ENCODE results near the gene WWP2.

Gene WWP2

GRCh38 chr16:69924777-69925191 lies 162.7 kb downstream of the WWP2 start:
- no peaks in the 10 kb centered on the region for H4K20me1 ChIP-seq (ENCODE audit: insufficient read depth, low read length)
- no peaks in the 10 kb centered on the region for H3K36me3 ChIP-seq (replicated peaks; ENCODE audit: insufficient read depth, low read length)
- TF ChIP-seq CTCF (IDR thresholded peaks at IDR 0.05; ENCODE audit: low read length) (no peak), EZH2phosphoT487 (IDR thresholded peaks at IDR 0.05; ENCODE audit: low read length) (no peak), EZH2 (optimal IDR thresholded peaks at IDR 0.05; ENCODE audit: low read depth, low read length) (no peak)
- no peaks in the 10 kb centered on the region for H3F3A ChIP-seq (ENCODE audit: insufficient read depth, low read length)
- no peaks in the 10 kb centered on the region for H3K9me3 ChIP-seq (replicated peaks; ENCODE audit: insufficient read depth, low read length)
- no peak overlapping the region for H3K9ac ChIP-seq (ENCODE audit: low read length)
- H2AFZ ChIP-seq (ENCODE audit: low read length) = no peak overlapping the region
- no peaks in the 10 kb centered on the region for H3K27me3 ChIP-seq (replicated peaks; ENCODE audit: insufficient read depth, low read length)
- H3K79me2 ChIP-seq (ENCODE audit: low read length) = no peaks in the 10 kb centered on the region
- no peak overlapping the region for H3K4me2 ChIP-seq (ENCODE audit: low read depth, low read length)
- no peak overlapping the region for H3K27ac ChIP-seq (ENCODE audit: low read length)
- no peak overlapping the region for H3K4me3 ChIP-seq (ENCODE audit: low read length)
- no peaks in the 10 kb centered on the region for H3K4me1 ChIP-seq (ENCODE audit: low read length)
- no peak for DNase-seq
- H3K9me2 ChIP-seq (replicated peaks; ENCODE audit: insufficient read depth, low read length) = no peaks in the 10 kb centered on the region

- no peaks in the 10 kb centered on the region for H3K27me3 ChIP-seq (replicated peaks; ENCODE audit: insufficient read depth, low read length)
These were observed 163.2 kb downstream of the WWP2 start for GRCh38 chr16:69925311-69925710.

GRCh38 chr16:69926241-69926640 lies 164.1 kb downstream of the WWP2 start:
- DNase-seq = no peak
- TF ChIP-seq EZH2phosphoT487 (IDR thresholded peaks at IDR 0.05; ENCODE audit: low read length) = no peak
- TF ChIP-seq CTCF (IDR thresholded peaks at IDR 0.05; ENCODE audit: low read length) = no peak
- TF ChIP-seq EZH2 (optimal IDR thresholded peaks at IDR 0.05; ENCODE audit: low read depth, low read length) = no peak
- H3K4me2 ChIP-seq (ENCODE audit: low read depth, low read length) = no peak overlapping the region

More at GRCh38 chr16:69925311-69925710, 163.2 kb downstream of the WWP2 start:
- H3K9me3 ChIP-seq (replicated peaks; ENCODE audit: insufficient read depth, low read length) = no peaks in the 10 kb centered on the region
- no peaks in the 10 kb centered on the region for H3K4me1 ChIP-seq (ENCODE audit: low read length)
- H3K27ac ChIP-seq (ENCODE audit: low read length) = no peak overlapping the region
- H3K9me2 ChIP-seq (replicated peaks; ENCODE audit: insufficient read depth, low read length) = no peaks in the 10 kb centered on the region
- H2AFZ ChIP-seq (ENCODE audit: low read length) = no peak overlapping the region
- no peak overlapping the region for H3K9ac ChIP-seq (ENCODE audit: low read length)
- no peak overlapping the region for H3K4me2 ChIP-seq (ENCODE audit: low read depth, low read length)
- no peak overlapping the region for H3K4me3 ChIP-seq (ENCODE audit: low read length)
- no peaks in the 10 kb centered on the region for H3K79me2 ChIP-seq (ENCODE audit: low read length)
- TF ChIP-seq CTCF (IDR thresholded peaks at IDR 0.05; ENCODE audit: low read length) (no peak), EZH2 (optimal IDR thresholded peaks at IDR 0.05; ENCODE audit: low read depth, low read length) (no peak), EZH2phosphoT487 (IDR thresholded peaks at IDR 0.05; ENCODE audit: low read length) (no peak)
- H4K20me1 ChIP-seq (ENCODE audit: insufficient read depth, low read length) = no peaks in the 10 kb centered on the region
- no peaks in the 10 kb centered on the region for H3K36me3 ChIP-seq (replicated peaks; ENCODE audit: insufficient read depth, low read length)
- DNase-seq = no peak
- no peaks in the 10 kb centered on the region for H3F3A ChIP-seq (ENCODE audit: insufficient read depth, low read length)

More at GRCh38 chr16:69926241-69926640, 164.1 kb downstream of the WWP2 start:
- no peaks in the 10 kb centered on the region for H4K20me1 ChIP-seq (ENCODE audit: insufficient read depth, low read length)
- no peaks in the 10 kb centered on the region for H3K36me3 ChIP-seq (replicated peaks; ENCODE audit: insufficient read depth, low read length)
- no peaks in the 10 kb centered on the region for H3K79me2 ChIP-seq (ENCODE audit: low read length)
- H3K27ac ChIP-seq (ENCODE audit: low read length) = no peak overlapping the region
- H3F3A ChIP-seq (ENCODE audit: insufficient read depth, low read length) = no peaks in the 10 kb centered on the region
- H2AFZ ChIP-seq (ENCODE audit: low read length) = no peak overlapping the region
- H3K9me2 ChIP-seq (replicated peaks; ENCODE audit: insufficient read depth, low read length) = no peaks in the 10 kb centered on the region
- no peak overlapping the region for H3K9ac ChIP-seq (ENCODE audit: low read length)
- no peak overlapping the region for H3K4me3 ChIP-seq (ENCODE audit: low read length)
- H3K4me1 ChIP-seq (ENCODE audit: low read length) = no peaks in the 10 kb centered on the region
- H3K27me3 ChIP-seq (replicated peaks; ENCODE audit: insufficient read depth, low read length) = no peaks in the 10 kb centered on the region
- no peaks in the 10 kb centered on the region for H3K9me3 ChIP-seq (replicated peaks; ENCODE audit: insufficient read depth, low read length)

Data from MM.1S (cell line).